ENCODE results near the gene GPD2. TPM values are rescaled to one million over a fixed set of nuclear protein-coding genes. Genes with fewer than 3 reads are reported as not detected.

The GPD2 gene
- total RNA-seq, 4 donors from 2014 or later = 78.0 to 127 (median 105) TPM

GRCh38 chr2:156474401-156474800 lies 38.2 kb downstream of the GPD2 start:
- Histone ChIP-seq H3K4me1 (peaks cover 3 to 17% of the 10 kb centered on the region in 2 donors), H3K27ac (no peak overlapping the region), H3K36me3 (no peaks in the 10 kb centered on the region), H3K27me3 (no peaks in the 10 kb centered on the region), H3K9me3 (no peaks in the 10 kb centered on the region), H3K4me3 (replicated peaks in 1 of 3) (no peak overlapping the region)
- intact Hi-C loops (cut with DNase I) = no loop called here
- 79 to 99% methylated on average over 3 of the region's 3 CpGs for WGBS, 2 donors
- TF ChIP-seq CTCF (IDR thresholded peaks at IDR 0.05) = no peak
- TF ChIP-seq POLR2A (IDR thresholded peaks at IDR 0.05) = no peak
- DNase-seq = no peak

GRCh38 chr2:156476021-156476849 lies 40.1 kb downstream of the GPD2 start:
- 78 to 83% methylated on average over 5 of the region's 5 CpGs for WGBS, 2 donors
- no peak for DNase-seq
- no peak for TF ChIP-seq CTCF (IDR thresholded peaks at IDR 0.05)
- no peak for TF ChIP-seq POLR2A (IDR thresholded peaks at IDR 0.05)
- no peak overlapping the region for H3K27ac ChIP-seq
- H3K27me3 ChIP-seq = no peaks in the 10 kb centered on the region
- H3K36me3 ChIP-seq = no peaks in the 10 kb centered on the region
- intact Hi-C loops (cut with DNase I) = no loop called here
- H3K4me1 ChIP-seq = peaks cover 3 to 11% of the 10 kb centered on the region in 2 donors
- H3K9me3 ChIP-seq = no peaks in the 10 kb centered on the region
- no peak overlapping the region for H3K4me3 ChIP-seq (replicated peaks in 1 of 3)

GRCh38 chr2:156476850-156477206 lies 40.6 kb downstream of the GPD2 start:
- TF ChIP-seq POLR2A (IDR thresholded peaks at IDR 0.05) = no peak
- TF ChIP-seq CTCF (IDR thresholded peaks at IDR 0.05) = no peak
- WGBS, 2 donors = 73 to 83% methylated on average over 2 of the region's 2 CpGs
- H3K27me3 ChIP-seq = no peaks in the 10 kb centered on the region
- no peaks in the 10 kb centered on the region for H3K36me3 ChIP-seq
- no peak overlapping the region for H3K27ac ChIP-seq
- H3K4me3 ChIP-seq (replicated peaks in 1 of 3) = no peak overlapping the region
- intact Hi-C loops (cut with DNase I) = no loop called here
- no peaks in the 10 kb centered on the region for H3K9me3 ChIP-seq
- DNase-seq = no peak
- peaks cover 3 to 11% of the 10 kb centered on the region in 2 donors for H3K4me1 ChIP-seq

DNA sequence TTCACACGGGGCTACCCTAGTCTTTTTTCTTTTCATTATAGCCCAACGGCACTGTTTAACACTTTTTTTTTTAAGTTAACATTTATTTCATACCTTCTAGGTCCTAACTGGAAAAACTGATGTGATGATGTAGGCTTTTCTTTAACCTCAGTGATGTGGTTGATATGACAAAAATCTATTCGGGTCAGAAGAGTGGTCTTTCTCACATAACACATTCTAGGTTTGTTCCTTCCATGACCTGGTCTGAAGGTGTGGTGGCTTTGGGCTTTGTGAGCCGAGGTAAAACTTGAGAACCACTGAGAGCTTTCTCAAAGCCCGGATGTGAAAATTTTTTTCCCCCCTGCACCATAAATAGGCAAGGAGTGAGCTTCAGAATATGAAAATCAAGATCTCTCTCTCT lies 44.2 kb downstream of the GPD2 start:
- Histone ChIP-seq H3K4me3 (replicated peaks in 1 of 3) (no peak overlapping the region), H3K36me3 (no peaks in the 10 kb centered on the region), H3K4me1 (peaks cover 7 to 11% of the 10 kb centered on the region in 2 donors), H3K9me3 (no peaks in the 10 kb centered on the region), H3K27ac (no peak overlapping the region), H3K27me3 (no peaks in the 10 kb centered on the region)
- TF ChIP-seq CTCF (IDR thresholded peaks at IDR 0.05) = no peak
- no peak for TF ChIP-seq POLR2A (IDR thresholded peaks at IDR 0.05)
- no peak for DNase-seq
- intact Hi-C loops (cut with DNase I) = no loop called here
- 92 to 93% methylated on average over 5 of the region's 5 CpGs for WGBS, 2 donors

GRCh38 chr2:156481312-156481711 lies 45.1 kb downstream of the GPD2 start:
- Histone ChIP-seq H3K4me3 (replicated peaks in 1 of 3) (no peak overlapping the region), H3K27ac (no peak overlapping the region), H3K36me3 (no peaks in the 10 kb centered on the region), H3K4me1 (peaks cover 7 to 9% of the 10 kb centered on the region in 2 donors), H3K27me3 (no peaks in the 10 kb centered on the region), H3K9me3 (no peaks in the 10 kb centered on the region)
- DNase-seq = no peak
- TF ChIP-seq CTCF (IDR thresholded peaks at IDR 0.05) = no peak
- TF ChIP-seq POLR2A (IDR thresholded peaks at IDR 0.05) = no peak
- intact Hi-C loops (cut with DNase I) = no loop called here
